Activated T-cell treated with anti-CD3 and anti-CD28 coated beads, Interleukin-2, amount 50 U/mL, for 48 hours (primary cell): Measurements from ENCODE around the gene RPTOR.
A peak's percentile ranks its signal among the peaks of the same experiment; 100 is the strongest.
"Not testable (repeated sequence)": the region's sequence is repeated elsewhere in the genome, so short reads cannot be mapped to it uniquely, and the experiment has no call there.

Experiments used
- DNase-seq, 2 experiments: peaks; one replicate each; pipeline ENCODE4 v3.0.0-alpha.2; 2020

The RPTOR gene

GRCh38 chr17:80787881-80788280, 243.2 kb downstream of the RPTOR start:
- DNase-seq = no peak

- DNase-seq = peak in 1 of 2 experiments; percentile 51
Observed at GRCh38 chr17:80789356-80789902, 244.8 kb downstream of the RPTOR start.

- peak in 1 of 2 experiments; percentile 45 for DNase-seq
Observed at GRCh38 chr17:80790021-80790765, 245.6 kb downstream of the RPTOR start.

GRCh38 chr17:80790981-80791742, 246.5 kb downstream of the RPTOR start:
- no peak for DNase-seq

GRCh38 chr17:80791758-80792284, 247.2 kb downstream of the RPTOR start:
- peak; percentile 71 to 73 for DNase-seq

GRCh38 chr17:80792373-80792781, 247.7 kb downstream of the RPTOR start:
- no peak for DNase-seq

GRCh38 chr17:80793421-80793820, 248.8 kb downstream of the RPTOR start:
- DNase-seq = no peak

- DNase-seq = no peak
Observed at GRCh38 chr17:80793851-80794267, 249.2 kb downstream of the RPTOR start.

GRCh38 chr17:80794281-80795089, 249.8 kb downstream of the RPTOR start:
- DNase-seq = no peak

- DNase-seq = no peak
Observed at GRCh38 chr17:80795090-80795580, 250.5 kb downstream of the RPTOR start.

GRCh38 chr17:80795754-80796153, 251.1 kb downstream of the RPTOR start:
- DNase-seq = no peak

GRCh38 chr17:80796430-80796861, 251.8 kb downstream of the RPTOR start:
- no peak for DNase-seq

- not testable (repeated sequence) for DNase-seq
Observed at GRCh38 chr17:80797222-80797621, 252.6 kb downstream of the RPTOR start.

GRCh38 chr17:80797741-80798594, 253.3 kb downstream of the RPTOR start:
- no peak for DNase-seq

GRCh38 chr17:80798595-80799537, 254.2 kb downstream of the RPTOR start:
- DNase-seq = no peak

- DNase-seq = no peak
Observed at GRCh38 chr17:80799538-80800480, 255.2 kb downstream of the RPTOR start.

GRCh38 chr17:80800481-80801391, 256.1 kb downstream of the RPTOR start:
- no peak for DNase-seq
